Astrocyte of the hippocampus (primary cell): ENCODE measurements around the gene PTPRU.
"Not testable (repeated sequence)": the region's sequence is repeated elsewhere in the genome, so short reads cannot be mapped to it uniquely, and the experiment has no call there.

Experiments used
- DNase-seq: peaks from one replicate; pipeline ENCODE4 v3.0.0; 2011; ENCODE audit warnings: low read depth, low spot score

PTPRU gene

GRCh38 chr1:29221296-29221695 lies 15.0 kb upstream of the PTPRU start:
- no peak for DNase-seq

- DNase-seq: not testable (repeated sequence)
These were observed 14.1 kb upstream of the PTPRU start for GRCh38 chr1:29222260-29222659.

- peak; percentile 62 for DNase-seq
These were observed 13.6 kb upstream of the PTPRU start for GRCh38 chr1:29222686-29223085.

GRCh38 chr1:29223521-29223920 lies 12.8 kb upstream of the PTPRU start:
- DNase-seq: no peak

- DNase-seq: no peak
These were observed 11.9 kb upstream of the PTPRU start for GRCh38 chr1:29224356-29224837.

GRCh38 chr1:29225361-29225760 lies 11.0 kb upstream of the PTPRU start:
- DNase-seq: no peak

GRCh38 chr1:29227511-29227910 lies 8.8 kb upstream of the PTPRU start:
- no peak for DNase-seq

- no peak for DNase-seq
These were observed 6.1 kb upstream of the PTPRU start for GRCh38 chr1:29230204-29230552.

- DNase-seq: peak; percentile 97
These were observed 5.6 kb upstream of the PTPRU start, which contains the start of gene MECR for GRCh38 chr1:29230553-29231378. TSS of gene MECR (minus strand) at chr1:29230934. CDS start at chr1:29230906, 28 bp downstream.

GRCh38 chr1:29232387-29232786 lies 3.9 kb upstream of the PTPRU start:
- DNase-seq: no peak

GRCh38 chr1:29233693-29234092 lies 2.6 kb upstream of the PTPRU start:
- DNase-seq: no peak

- DNase-seq: no peak
These were observed 1.9 kb upstream of the PTPRU start for GRCh38 chr1:29234471-29234870.

GRCh38 chr1:29234881-29235280 lies 1.4 kb upstream of the PTPRU start:
- not testable (repeated sequence) for DNase-seq

- no peak for DNase-seq
These were observed 398 bp downstream of the PTPRU start for GRCh38 chr1:29236712-29237128.

GRCh38 chr1:29237129-29237821 lies 953 bp downstream of the PTPRU start:
- DNase-seq: peak; percentile 75

- peak; percentile 66 for DNase-seq
These were observed 1.7 kb downstream of the PTPRU start for GRCh38 chr1:29237852-29238619.

GRCh38 chr1:29238620-29239002 lies 2.3 kb downstream of the PTPRU start:
- peak; percentile 49 for DNase-seq

GRCh38 chr1:29239142-29239541 lies 2.8 kb downstream of the PTPRU start:
- peak; percentile 72 for DNase-seq

GRCh38 chr1:29240400-29240837 lies 4.1 kb downstream of the PTPRU start:
- DNase-seq: peak; percentile 52

- no peak for DNase-seq
These were observed 4.7 kb downstream of the PTPRU start for GRCh38 chr1:29240986-29241385.

GRCh38 chr1:29243023-29243870 lies 6.9 kb downstream of the PTPRU start:
- no peak for DNase-seq
